OCI-LY7 (cell line): ENCODE data around the gene HAAO. TPM values are rescaled to one million over a fixed set of nuclear protein-coding genes. Genes with fewer than 3 reads are reported as not detected.

ENCODE experiments used
- BruUV-seq: library from RNA; stranded (reverse); fragments of 400-500 nt; replicated peaks from 2 replicates; lab custom pipeline; 2021; lab: Mats Ljungman, UMichigan
- CTCF ChIA-PET: fragments of 300-600 bp; sonication (Branson Sonifier 250); formaldehyde crosslinking; loops from one replicate; lab custom pipeline; 2022; ENCODE audit warnings: antibody characterized with exemption; ENCODE audit not compliant: unreplicated experiment; lab: Charles Lee
- POLR2A ChIA-PET: fragments of 300-600 bp; sonication (Branson Sonifier 250); formaldehyde crosslinking; loops from one replicate; lab custom pipeline; 2022; ENCODE audit warnings: antibody characterized with exemption; lab: Charles Lee
- DNase-seq: peaks from one replicate; pipeline ENCODE4 v3.0.0-alpha.2; 2015; ENCODE audit warnings: low spot score
- H2AFZ ChIP-seq: fragments of 200-600 bp; sonication (generic), shearing (Covaris generic); 2 replicates; pipeline ENCODE4 v1.6.1; 2014; ENCODE audit warnings: mild to moderate bottlenecking, antibody characterized with exemption, low read length, moderate library complexity
- H3K27ac ChIP-seq: fragments of 200-600 bp; sonication (generic); 2 replicates; pipeline ENCODE4 v1.5.1; 2014; ENCODE audit warnings: mixed run types, low read depth, mild to moderate bottlenecking, moderate library complexity, low read length, inconsistent platforms; ENCODE audit not compliant: poor library complexity, severe bottlenecking
- H3K36me3 ChIP-seq: fragments of 200-600 bp; sonication (generic); 2 replicates; pipeline ENCODE4 v1.6.1; 2014; ENCODE audit warnings: mild to moderate bottlenecking, antibody characterized with exemption, low read length, moderate library complexity, mixed read lengths; ENCODE audit not compliant: insufficient read depth
- H3K4me1 ChIP-seq: fragments of 200-600 bp; sonication (generic); 2 replicates; pipeline ENCODE4 v1.5.1; 2014; ENCODE audit warnings: mild to moderate bottlenecking, low read length; ENCODE audit not compliant: insufficient read depth, poor library complexity, severe bottlenecking
- H3K4me2 ChIP-seq: fragments of 200-600 bp; sonication (generic); 2 replicates; pipeline ENCODE4 v1.6.1; 2014; ENCODE audit warnings: mild to moderate bottlenecking, low read length
- H3K4me3 ChIP-seq: fragments of 200-600 bp; sonication (generic); 2 replicates; pipeline ENCODE4 v1.5.1; 2014; ENCODE audit warnings: mild to moderate bottlenecking, low read depth, low read length; ENCODE audit not compliant: poor library complexity, severe bottlenecking
- H3K79me2 ChIP-seq: fragments of 200-600 bp; sonication (generic); 2 replicates; pipeline ENCODE4 v1.6.1; 2016; ENCODE audit warnings: low read depth, mild to moderate bottlenecking, low read length, moderate library complexity, mixed read lengths; ENCODE audit not compliant: insufficient read depth
- H3K9me2 ChIP-seq: fragments of 200-600 bp; sonication (generic); 2 replicates; pipeline ENCODE4 v1.6.1; 2016; ENCODE audit warnings: mild to moderate bottlenecking, low read length, mixed read lengths; ENCODE audit not compliant: insufficient read depth
- H3K9me3 ChIP-seq: fragments of 200-600 bp; sonication (generic); 2 replicates; pipeline ENCODE4 v1.6.1; 2014; ENCODE audit warnings: mild to moderate bottlenecking, mixed run types, low read length, mixed read lengths
- H4K20me1 ChIP-seq: fragments of 200-600 bp; sonication (generic); 2 replicates; pipeline ENCODE4 v1.6.1; 2014; ENCODE audit warnings: mild to moderate bottlenecking, antibody characterized with exemption, low read length, moderate library complexity, mixed read lengths; ENCODE audit not compliant: insufficient read depth
- EZH2phosphoT487 ChIP-seq: fragments of 200-600 bp; sonication (generic); IDR thresholded peaks from 2 replicates; pipeline ENCODE4 v1.6.1; 2018; ENCODE audit warnings: low read depth, borderline replicate concordance, mild to moderate bottlenecking, mixed run types, antibody characterized with exemption, low read length, moderate library complexity, mixed read lengths
- intact Hi-C: fragments of 100-400 bp; cut with micrococcal nuclease; formaldehyde crosslinking; loops from one replicate; pipeline ENCODE4 v1.10.0; 2022; ENCODE audit not compliant: unreplicated experiment
- total RNA-seq, 2 experiments: library from RNA; depleted of rRNA in 1 of 2; stranded (reverse); fragments of >200 nt in 1 of 2; shearing (Covaris generic) in 1 of 2; gene quantifications; 2 replicates each; pipeline ENCODE4 v1.2.3, GENCODE V29; 2014 to 2022
- TF ChIP-seq, protein P1 (sequence below): fragments of 200-600 bp; sonication (generic); conservative IDR thresholded peaks from 2 replicates; pipeline ENCODE4 v1.5.1; 2014; ENCODE audit warnings: mild to moderate bottlenecking, antibody characterized with exemption, low read length, moderate library complexity, mixed read lengths

Gene HAAO
- total RNA-seq, 2 experiments from 2014 or later = not detected

DNA sequence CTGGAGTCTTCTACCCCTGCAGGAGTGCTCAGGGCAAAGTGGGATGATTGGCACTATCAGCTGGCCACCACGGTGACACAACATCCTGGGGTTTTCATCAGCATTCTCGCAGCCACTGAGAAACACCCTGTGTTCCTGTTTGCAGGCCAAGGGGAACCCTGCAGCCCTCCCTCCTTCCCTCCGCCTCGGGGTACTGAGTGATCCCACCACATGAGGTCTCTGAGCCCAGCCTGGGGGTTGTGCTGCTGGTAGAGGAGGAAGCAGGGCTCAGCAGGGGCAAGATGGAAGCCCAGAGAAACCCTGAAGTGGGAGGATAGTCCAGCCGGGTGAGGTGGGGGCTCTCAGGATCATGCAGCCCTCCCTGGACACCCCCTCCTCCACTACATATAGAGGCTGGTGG, 28.3 kb downstream of the HAAO start, which contains the start of gene OXER1:
TSS of gene OXER1 (minus strand) at position 40 of the 400 bp plus-strand sequence. CDS start 73 bp downstream, outside the sequence.
- Histone ChIP-seq H3K9me2 (no peaks in the 10 kb centered on the region), H3K9me3 (no peaks in the 10 kb centered on the region), H3K4me1 (no peaks in the 10 kb centered on the region), H4K20me1 (no peaks in the 10 kb centered on the region), H3K27ac (no peak within 1 kb of the TSS), H2AFZ (no peak within 1 kb of the TSS), H3K36me3 (peaks cover 2% of the 10 kb centered on the region; the same call in 1 of the 2 replicates), H3K4me3 (no peak within 1 kb of the TSS), H3K79me2 (no peaks in the 10 kb centered on the region), H3K4me2 (no peak within 1 kb of the TSS)
- no peak for DNase-seq
- no peak for TF ChIP-seq EZH2phosphoT487
- TF ChIP-seq, protein P1, sequence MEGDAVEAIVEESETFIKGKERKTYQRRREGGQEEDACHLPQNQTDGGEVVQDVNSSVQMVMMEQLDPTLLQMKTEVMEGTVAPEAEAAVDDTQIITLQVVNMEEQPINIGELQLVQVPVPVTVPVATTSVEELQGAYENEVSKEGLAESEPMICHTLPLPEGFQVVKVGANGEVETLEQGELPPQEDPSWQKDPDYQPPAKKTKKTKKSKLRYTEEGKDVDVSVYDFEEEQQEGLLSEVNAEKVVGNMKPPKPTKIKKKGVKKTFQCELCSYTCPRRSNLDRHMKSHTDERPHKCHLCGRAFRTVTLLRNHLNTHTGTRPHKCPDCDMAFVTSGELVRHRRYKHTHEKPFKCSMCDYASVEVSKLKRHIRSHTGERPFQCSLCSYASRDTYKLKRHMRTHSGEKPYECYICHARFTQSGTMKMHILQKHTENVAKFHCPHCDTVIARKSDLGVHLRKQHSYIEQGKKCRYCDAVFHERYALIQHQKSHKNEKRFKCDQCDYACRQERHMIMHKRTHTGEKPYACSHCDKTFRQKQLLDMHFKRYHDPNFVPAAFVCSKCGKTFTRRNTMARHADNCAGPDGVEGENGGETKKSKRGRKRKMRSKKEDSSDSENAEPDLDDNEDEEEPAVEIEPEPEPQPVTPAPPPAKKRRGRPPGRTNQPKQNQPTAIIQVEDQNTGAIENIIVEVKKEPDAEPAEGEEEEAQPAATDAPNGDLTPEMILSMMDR = no peak
- BruUV-seq = no TSS peak
- ChIA-PET POLR2A (no interaction called here), CTCF (no interaction called here)
- intact Hi-C loops = no loop called here

DNA sequence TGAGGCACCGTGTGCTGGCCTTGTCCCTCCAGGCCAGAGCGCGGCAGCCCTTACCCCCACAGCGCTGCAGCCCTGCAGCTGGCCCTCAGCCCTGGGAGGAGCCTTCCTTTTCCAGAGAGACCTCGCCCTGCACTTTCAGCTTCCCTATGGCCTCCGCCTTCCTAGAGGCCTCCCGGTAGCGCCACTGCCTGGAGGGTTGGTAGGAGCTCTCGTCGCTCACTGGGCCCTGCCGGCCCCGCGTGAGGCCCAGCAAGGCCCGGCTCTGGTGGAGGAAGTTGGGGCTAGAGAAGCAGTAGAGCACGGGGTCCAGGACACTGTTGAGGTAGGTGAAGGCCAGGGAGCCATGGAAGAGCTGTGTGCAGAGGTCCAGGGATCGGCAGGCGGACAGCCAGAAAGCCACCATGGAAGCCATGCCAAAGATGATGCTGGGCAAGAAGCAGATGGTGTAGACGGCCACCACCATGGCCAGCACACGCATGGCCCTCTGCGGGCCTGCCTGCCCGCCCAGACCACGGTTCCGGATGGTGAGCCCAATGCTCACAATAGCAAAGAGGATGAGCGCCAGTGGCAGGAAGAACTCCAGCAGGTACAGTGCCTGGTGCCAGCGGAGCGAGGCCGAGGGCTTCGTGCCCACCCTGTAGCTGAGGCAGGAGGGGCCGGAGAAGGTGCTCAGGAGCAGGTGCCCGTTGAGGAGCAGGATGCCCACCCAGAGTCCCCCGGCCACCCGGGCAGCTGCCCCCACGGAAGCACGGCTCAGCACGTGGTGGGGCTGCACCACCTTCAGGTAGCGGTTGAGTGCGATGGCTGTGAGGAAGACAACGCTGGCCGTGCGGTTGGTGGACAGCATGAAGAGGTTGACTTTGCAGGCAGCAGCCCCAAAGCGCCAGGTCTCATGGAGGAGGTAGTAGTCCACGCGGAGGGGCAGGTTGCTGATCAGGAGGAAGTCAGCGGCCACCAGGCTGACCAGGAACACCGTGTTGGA, 29.3 kb downstream of the HAAO start:
- TF ChIP-seq EZH2phosphoT487 = no peak
- TF ChIP-seq, protein P1 = no peak
- Histone ChIP-seq H2AFZ (no peak overlapping the region), H4K20me1 (no peaks in the 10 kb centered on the region), H3K27ac (no peak overlapping the region), H3K4me2 (no peak overlapping the region), H3K4me3 (no peak overlapping the region), H3K9me3 (no peaks in the 10 kb centered on the region), H3K79me2 (no peaks in the 10 kb centered on the region), H3K9me2 (no peaks in the 10 kb centered on the region), H3K36me3 (peaks cover 9% of the 10 kb centered on the region; the same call in 1 of the 2 replicates), H3K4me1 (no peaks in the 10 kb centered on the region)
- no TSS peak for BruUV-seq
- intact Hi-C loops = no loop called here
- CTCF ChIA-PET = no interaction called here
- POLR2A ChIA-PET = no interaction called here
- DNase-seq = no peak

DNA sequence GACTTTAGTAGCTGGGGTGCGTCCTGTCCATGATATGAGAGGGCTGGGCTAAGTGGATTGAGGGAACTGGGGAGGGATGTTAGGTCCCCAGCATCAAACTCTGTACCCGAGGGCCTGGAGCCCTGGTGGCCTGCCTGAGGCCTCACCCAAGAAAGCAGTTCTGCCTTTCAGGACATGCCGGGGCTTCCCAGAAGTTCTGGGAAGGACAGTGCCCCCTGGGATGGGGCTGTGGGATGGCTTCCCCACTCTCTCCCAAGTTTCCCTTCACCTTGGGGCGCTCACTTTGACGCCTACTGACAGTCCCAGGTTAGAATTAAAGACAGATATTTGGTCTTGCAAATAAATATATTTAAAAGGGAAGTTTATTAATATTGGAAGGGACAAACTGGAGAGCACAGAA, 30.2 kb downstream of the HAAO start:
- H4K20me1 ChIP-seq = no peaks in the 10 kb centered on the region
- H3K4me3 ChIP-seq = no peak overlapping the region
- TF ChIP-seq, protein P1 = no peak
- no peak for TF ChIP-seq EZH2phosphoT487
- H3K79me2 ChIP-seq = no peaks in the 10 kb centered on the region
- DNase-seq = no peak
- ChIA-PET POLR2A (no interaction called here), CTCF (no interaction called here)
- H3K4me1 ChIP-seq = no peaks in the 10 kb centered on the region
- H3K9me2 ChIP-seq = no peaks in the 10 kb centered on the region
- H3K27ac ChIP-seq = no peak overlapping the region
- intact Hi-C loops = no loop called here
- H2AFZ ChIP-seq = no peak overlapping the region
- peaks cover 9% of the 10 kb centered on the region; the same call in 1 of the 2 replicates for H3K36me3 ChIP-seq
- BruUV-seq = no TSS peak
- no peak overlapping the region for H3K4me2 ChIP-seq
- no peaks in the 10 kb centered on the region for H3K9me3 ChIP-seq
